ENCODE results near the gene MROH2A.

Gene MROH2A

GRCh38 chr2:233854241-233854981 is 76.3 kb downstream of the MROH2A start, which contains the start of gene HJURP:
HJURP (minus strand) TSS chr2:233854535; CDS start chr2:233854500, 35 bp downstream.
- peak within 1 kb of the TSS; percentile 75 for H3K4me3 ChIP-seq (ENCODE audit: low read depth, low read length)
- DNase-seq (ENCODE audit: low read depth) = peak; percentile 96
- no peak for TF ChIP-seq CTCF (IDR thresholded peaks at IDR 0.05; ENCODE audit: insufficient read depth, low read depth, low read length, missing control alignments)

DNA sequence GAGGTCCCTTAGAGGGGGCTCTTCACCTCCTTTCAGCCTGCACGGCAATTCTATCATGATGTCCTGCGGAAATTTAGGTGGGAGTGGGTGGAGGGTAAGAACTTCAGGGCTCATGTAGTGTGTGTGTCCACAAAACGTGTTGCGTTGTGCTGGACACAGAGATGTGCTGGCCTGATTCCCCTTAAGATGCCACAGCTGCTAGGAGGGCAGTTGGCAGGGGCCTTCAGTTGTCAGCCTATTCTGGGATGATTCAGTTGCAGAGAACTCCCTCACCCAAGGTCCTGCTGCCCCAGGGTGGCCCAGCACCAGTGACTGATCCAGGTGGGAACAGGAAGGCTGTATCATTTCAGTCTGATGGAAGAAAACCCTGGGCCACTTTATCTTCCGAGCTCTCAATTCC is 77.2 kb downstream of the MROH2A start:
- DNase-seq (ENCODE audit: low read depth) = no peak
- TF ChIP-seq CTCF (IDR thresholded peaks at IDR 0.05; ENCODE audit: insufficient read depth, low read depth, low read length, missing control alignments) = no peak
- no peak overlapping the region for H3K4me3 ChIP-seq (ENCODE audit: low read depth, low read length)

DNA sequence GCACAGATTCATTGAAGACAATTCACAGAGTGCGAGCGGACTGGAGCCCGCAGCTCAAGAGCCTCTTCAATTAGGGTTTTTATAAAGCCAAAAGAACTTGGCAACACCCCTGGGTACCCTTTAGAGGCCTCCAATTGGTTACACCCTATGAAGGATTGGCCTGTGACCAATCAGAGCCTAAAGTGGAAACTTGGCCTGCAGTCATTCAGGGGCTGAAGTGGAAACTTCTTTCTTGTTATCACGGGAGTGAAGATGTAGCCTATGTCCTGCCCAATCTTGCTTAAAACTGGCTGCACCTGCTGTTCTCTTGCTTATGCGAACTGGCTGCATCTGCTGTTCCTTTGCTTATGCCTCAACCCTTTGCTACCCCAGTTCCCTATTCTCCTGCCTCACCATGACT is 78.1 kb downstream of the MROH2A start:
- H3K4me3 ChIP-seq (ENCODE audit: low read depth, low read length) = no peak overlapping the region
- no peak for DNase-seq (ENCODE audit: low read depth)
- TF ChIP-seq CTCF (IDR thresholded peaks at IDR 0.05; ENCODE audit: insufficient read depth, low read depth, low read length, missing control alignments) = no peak

DNA sequence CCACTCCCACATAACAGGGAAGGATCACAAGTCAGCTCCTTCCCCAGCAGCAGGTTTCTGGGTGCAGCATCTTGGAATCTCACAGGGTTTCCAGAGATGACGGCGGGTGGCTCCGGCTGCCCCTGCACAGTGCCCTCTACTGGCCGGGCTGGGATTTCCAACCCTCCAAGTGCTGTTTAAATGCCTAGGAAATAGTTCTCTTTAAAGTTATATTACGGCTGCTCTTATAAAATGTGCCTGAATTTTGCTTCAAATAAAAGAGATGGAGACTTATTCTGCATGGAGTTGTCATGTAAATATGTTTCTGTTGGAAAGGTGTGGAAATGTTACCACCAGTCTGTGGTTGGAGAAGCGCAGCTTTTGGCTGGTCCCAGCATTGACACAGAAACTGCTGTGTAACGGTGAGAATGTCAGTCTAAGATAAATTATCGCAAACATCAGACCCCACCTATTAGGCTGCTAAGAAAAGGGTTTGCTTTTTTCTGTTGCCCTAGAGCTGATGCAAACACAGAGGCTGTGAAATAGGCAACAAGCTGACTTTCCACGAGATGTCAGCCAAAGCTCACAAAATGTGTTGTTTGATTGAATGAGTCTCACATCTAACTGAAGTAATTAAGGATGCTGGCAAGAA is 79.5 kb downstream of the MROH2A start:
- TF ChIP-seq CTCF (IDR thresholded peaks at IDR 0.05; ENCODE audit: insufficient read depth, low read depth, low read length, missing control alignments) = peak; percentile 70
- H3K4me3 ChIP-seq (ENCODE audit: low read depth, low read length) = no peak overlapping the region
- DNase-seq (ENCODE audit: low read depth) = peak; percentile 49

DNA sequence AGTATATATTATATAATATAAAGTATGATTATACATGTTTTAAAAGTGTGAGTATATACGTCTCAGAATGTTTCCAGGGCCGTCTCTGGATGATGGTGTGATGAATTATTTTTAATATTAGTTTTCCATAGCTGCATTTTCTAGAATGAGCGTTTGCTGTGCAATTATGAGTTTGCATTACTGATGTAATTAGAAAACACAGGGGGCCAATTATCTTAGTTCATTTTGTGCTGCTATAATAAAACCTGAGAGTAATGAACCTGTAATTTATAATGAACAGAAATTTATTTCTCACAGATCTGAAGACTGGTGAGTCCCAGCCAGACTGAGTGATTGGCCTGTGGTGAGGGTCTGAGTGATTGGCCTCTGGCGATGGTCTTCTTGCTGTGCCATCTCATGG is 80.2 kb downstream of the MROH2A start:
- TF ChIP-seq CTCF (IDR thresholded peaks at IDR 0.05; ENCODE audit: insufficient read depth, low read depth, low read length, missing control alignments) = no peak
- no peak for DNase-seq (ENCODE audit: low read depth)
- H3K4me3 ChIP-seq (ENCODE audit: low read depth, low read length) = no peak overlapping the region

DNA sequence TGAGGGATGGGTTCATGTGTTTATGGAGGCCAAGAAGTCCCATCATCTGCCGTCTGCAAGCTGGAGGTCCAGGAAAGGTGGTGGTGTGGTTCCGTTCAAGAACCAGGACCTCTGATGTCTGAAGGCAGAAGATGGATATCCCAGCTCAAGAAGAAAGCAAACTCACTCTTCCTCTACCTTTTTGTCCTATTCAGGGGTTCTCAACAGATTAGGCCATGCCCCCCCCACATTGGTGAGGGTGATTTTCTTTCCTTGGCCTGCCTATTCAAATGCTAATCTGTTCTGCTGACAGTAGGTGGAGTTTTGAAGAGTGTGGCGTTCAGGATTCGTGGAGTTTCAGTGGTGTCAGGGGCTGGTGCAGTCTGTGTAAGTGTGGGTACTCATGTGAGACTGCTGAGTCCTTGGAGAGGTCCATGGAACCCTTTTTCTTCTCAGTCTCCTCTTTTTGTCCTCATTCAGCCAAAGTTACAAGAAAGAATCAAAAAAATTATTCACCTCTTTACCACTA is 84.2 kb downstream of the MROH2A start:
- DNase-seq (ENCODE audit: low read depth) = no peak
- no peak overlapping the region for H3K4me3 ChIP-seq (ENCODE audit: low read depth, low read length)
- TF ChIP-seq CTCF (IDR thresholded peaks at IDR 0.05; ENCODE audit: insufficient read depth, low read depth, low read length, missing control alignments) = no peak
